GM21526 (cell line): ENCODE results near the gene FGF18.
A peak's percentile ranks its signal among the peaks of the same experiment; 100 is the strongest.
"Not testable (repeated sequence)": the region's sequence is repeated elsewhere in the genome, so short reads cannot be mapped to it uniquely, and the experiment has no call there.

Source experiments
- ATAC-seq: cut with Tn5 transposase; IDR thresholded peaks from one replicate; pipeline ENCODE4 v1.9.1; 2021; ENCODE audit warnings: moderate library complexity; ENCODE audit not compliant: unreplicated experiment, low FRiP score

Gene FGF18

GRCh38 chr5:171398660-171399059 is 20.8 kb upstream of the FGF18 start:
- ATAC-seq = not testable (repeated sequence)

DNA sequence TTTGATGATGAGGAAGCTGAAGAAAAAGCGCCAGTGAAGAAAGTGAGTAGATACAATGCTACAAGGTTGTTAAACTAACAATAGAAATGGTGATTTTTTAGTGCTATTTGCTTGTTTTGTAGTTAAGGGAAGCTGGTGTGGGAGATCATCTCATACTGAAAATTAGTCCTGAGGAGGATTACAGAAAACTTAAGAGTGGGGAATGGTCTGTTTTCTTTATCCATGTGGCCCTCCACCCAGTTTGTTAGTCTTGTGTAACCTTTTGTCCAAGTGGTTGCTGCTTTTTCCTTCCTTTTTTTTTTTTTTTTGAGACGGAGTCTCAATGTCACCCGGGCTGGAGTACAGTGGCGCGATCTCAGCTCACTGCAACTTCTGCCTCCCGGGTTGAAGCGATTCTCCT is 19.3 kb upstream of the FGF18 start:
- ATAC-seq = no peak

GRCh38 chr5:171401167-171401947 is 18.1 kb upstream of the FGF18 start:
- ATAC-seq = no peak

DNA sequence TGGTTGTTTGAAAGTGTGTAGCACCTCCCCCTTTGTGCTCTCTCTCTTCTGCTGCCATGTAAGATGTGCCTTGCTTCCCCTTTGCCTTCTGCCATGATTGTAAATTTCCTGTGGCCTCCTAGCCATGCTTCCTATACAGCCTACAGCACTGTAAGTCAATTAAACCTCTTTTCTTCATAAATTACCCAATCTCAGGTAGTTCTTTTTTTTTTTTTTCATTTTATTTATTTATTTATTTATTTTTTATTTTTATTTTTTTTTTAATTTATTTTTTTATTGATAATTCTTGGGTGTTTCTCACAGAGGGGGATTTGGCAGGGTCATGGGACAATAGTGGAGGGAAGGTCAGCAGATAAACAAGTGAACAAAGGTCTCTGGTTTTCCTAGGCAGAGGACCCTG is 16.7 kb upstream of the FGF18 start:
- ATAC-seq = not testable (repeated sequence)

DNA sequence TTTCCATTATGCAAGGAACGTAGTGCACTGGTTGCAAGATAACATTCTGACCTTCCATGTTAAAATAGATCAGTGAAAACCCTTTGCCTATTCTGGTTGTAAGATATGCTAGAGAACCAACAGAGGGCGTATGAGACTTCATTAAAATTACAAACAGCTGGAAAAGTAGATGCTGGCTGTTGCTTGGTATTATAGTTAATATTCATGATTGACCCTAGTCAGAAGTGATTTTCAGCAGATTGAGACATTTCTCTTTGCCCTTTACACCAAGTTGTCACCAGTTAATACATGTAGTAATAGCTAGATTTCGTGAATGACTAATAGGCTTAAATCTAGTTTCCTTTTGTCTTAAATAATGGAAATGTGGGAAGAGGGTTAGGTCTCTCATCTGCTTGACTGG is 13.8 kb upstream of the FGF18 start:
- no peak for ATAC-seq

GRCh38 chr5:171407234-171407633 is 12.2 kb upstream of the FGF18 start:
- no peak for ATAC-seq

DNA sequence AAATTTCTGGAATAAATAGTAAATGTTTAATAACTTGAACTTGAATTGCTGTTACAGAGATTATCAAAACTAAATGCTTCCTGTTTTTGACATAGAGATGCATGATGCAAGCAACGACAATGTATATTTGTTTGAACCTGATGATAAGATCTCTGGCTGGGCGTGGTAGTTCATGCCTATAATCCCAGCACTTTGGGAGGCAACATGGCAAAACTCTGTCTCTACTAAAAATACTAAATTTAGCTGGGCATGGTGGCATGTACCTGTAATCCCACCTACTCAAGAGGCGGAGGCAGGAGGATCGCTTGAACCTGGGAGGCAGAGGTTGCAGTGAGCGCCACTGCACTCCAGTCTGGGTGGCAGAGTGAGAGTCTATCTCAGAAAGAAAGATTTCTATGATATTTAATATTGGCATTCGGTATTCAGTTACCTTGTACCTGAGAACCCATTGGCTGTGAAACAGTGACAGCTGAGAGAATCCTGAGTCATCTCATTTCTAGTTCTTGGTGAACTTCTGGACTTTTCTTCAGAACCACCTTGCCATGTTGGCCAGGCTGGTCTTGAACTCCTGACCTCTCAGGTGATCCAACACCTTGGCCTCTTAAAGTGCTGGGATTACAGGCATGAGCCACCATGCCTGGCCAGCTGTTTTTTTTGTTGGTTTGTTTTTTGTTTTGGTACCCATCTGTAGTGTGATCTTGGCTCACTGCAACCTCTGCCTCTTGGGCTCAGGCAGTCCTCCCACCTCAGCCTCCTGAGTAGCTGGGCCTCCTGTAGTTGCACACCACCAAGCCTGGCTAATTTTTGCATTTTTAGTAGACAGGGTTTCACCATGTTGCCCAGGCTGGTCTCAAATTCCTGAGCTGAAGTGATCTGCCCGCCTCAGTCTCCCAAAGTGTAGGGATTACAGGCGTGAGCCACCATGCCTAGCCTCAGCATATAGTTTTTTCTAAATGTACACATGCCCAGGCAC is 10.0 kb upstream of the FGF18 start:
- no peak for ATAC-seq

- ATAC-seq = no peak
These were observed 9.3 kb upstream of the FGF18 start for GRCh38 chr5:171410181-171410580.

GRCh38 chr5:171412186-171412585 is 7.3 kb upstream of the FGF18 start:
- no peak for ATAC-seq

GRCh38 chr5:171413153-171413910 is 6.1 kb upstream of the FGF18 start:
- ATAC-seq = no peak

DNA sequence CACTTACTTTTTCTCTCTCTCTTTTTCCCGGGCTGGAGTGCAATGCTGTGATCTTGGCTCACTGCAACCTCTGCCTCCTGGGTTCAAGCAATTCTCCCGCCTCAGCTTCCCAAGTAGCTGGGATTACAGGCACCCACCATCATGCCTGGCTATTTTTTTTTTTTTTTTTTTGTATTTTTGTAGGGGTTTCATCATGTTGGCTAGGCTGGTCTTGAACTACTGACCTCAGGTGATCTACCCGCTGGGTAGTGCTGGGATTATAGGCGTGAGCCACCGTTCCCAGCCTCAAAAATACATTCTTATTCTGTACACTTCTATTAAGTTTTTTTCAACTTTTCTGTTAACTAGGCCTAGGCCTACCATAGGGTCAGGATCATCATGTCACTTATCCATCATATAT is 5.5 kb upstream of the FGF18 start:
- ATAC-seq = not testable (repeated sequence)

DNA sequence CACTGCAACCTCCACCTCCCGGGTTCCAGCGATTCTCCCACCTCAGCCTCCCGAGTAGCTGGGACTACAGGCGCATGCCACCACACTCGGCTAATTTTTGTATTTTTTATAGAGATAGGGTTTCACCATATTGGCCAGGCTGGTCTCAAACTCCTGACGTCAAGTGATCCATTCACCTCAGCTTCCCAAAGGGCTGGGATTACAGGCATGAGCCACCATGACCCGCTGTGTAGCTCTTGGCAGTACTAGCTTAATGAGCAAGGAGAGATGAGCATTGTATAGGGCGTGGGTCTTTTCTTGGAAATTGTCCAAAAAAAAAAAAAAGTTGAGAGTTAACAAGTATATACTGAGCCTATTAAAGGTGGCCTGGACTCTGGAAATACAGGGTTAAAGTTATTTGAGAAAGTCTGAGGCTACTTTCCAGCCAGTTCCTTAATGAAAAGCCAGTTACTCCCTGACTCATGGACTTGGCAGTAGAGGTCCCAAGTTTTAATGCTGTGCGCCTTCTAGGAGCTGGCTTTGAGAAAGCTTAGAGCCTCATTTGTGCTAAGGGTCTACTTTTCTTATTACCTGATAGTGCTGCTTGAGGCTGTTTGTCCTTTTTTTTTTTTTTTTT is 4.2 kb upstream of the FGF18 start:
- no peak for ATAC-seq

DNA sequence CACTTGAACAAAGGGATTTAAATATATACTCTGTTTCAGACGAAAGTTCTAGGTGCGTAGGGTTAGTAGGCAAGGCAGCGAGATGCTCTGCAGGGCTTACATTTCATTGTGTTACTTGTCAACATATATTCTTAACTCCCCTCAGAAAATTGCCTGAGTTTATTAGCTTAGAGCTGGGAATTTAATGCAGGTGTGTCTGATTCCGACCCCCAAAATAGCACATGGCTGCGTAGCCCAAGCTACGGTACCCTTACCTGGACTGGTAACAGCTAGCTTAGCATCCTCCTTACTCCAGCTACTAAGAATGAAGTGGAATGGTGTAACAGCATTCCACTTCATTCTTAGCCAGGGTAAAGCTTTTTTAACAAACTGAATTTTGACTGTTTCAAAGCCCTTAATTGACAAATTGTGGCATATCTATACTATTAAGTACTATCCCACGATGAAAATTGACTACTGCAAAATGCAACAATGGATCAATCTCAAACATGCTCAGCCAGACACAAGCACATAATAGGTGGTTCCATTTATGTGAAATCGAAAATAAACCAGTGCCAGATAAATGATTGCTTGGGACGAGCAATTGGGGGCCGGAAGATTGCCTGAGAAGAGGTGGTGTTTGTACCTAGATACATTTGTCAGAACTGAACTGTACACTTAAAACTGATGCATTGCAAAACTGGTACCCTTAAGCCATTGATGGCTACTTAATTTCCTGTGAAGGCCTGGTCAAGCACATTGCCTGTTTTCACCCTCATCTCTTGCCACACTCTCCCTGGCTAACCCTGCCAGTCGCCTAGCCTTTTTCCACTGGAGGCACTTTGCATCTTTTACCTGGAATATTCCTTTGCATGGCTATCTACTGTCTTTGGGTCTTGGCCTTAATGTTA is 3.0 kb upstream of the FGF18 start:
- ATAC-seq = no peak

GRCh38 chr5:171418316-171418981 is 998 bp upstream of the FGF18 start:
- peak; percentile 63 for ATAC-seq

- no peak for ATAC-seq
These were observed 412 bp downstream of the FGF18 start for GRCh38 chr5:171419688-171420430.

GRCh38 chr5:171420431-171421241 is 1.2 kb downstream of the FGF18 start:
- ATAC-seq = no peak
